Measurements from ENCODE around the gene RFTN1. TPM values are rescaled to one million over a fixed set of nuclear protein-coding genes. Genes with fewer than 3 reads are reported as not detected.

Gene RFTN1
- total and polyA plus RNA-seq, 2 of the 8 experiments (the other 6 are each of a cell fraction or from before 2014, with no cell fraction given) = 4.6 to 6.7 TPM

- Histone ChIP-seq H2BK5ac (ENCODE audit: low read depth, low read length) (no peak overlapping the region), H3K4me3 (ENCODE audit: extremely low read depth in 1 of 4, insufficient read depth in 2 of 4, low read depth in 3 of 4, low read length in 4 of 4) (no peak overlapping the region), H3K4me2 (ENCODE audit: insufficient read depth in 1 of 2, low read depth in 2 of 2, low read length in 2 of 2) (no peak overlapping the region), H3K23ac (ENCODE audit: insufficient read length) (no peak overlapping the region), H3K79me2 (ENCODE audit: control insufficient read depth in 1 of 2, insufficient read depth in 2 of 2, low read length in 2 of 2) (no peaks in the 10 kb centered on the region), H3K18ac (ENCODE audit: extremely low read depth, low read length) (no peak overlapping the region), H3K4ac (replicated peaks; ENCODE audit: insufficient read length, low read depth, low read length) (no peak overlapping the region), H3K56ac (replicated peaks; ENCODE audit: insufficient read length, low read depth, low read length) (no peak overlapping the region), H3K9me3 (ENCODE audit: insufficient read depth in 2 of 2, low read depth in 1 of 2, low read length in 1 of 2) (no peaks in the 10 kb centered on the region), H3K23me2 (ENCODE audit: low read depth, low read length) (no peaks in the 10 kb centered on the region), H2AK5ac (ENCODE audit: low read depth, low read length) (no peak overlapping the region), H3K14ac (ENCODE audit: insufficient read length) (no peak overlapping the region), H3K27ac (ENCODE audit: low read depth, low read length) (no peak overlapping the region), H2AFZ (ENCODE audit: low read length) (no peak overlapping the region), H2BK120ac (replicated peaks; ENCODE audit: low read depth, low read length) (no peak overlapping the region), H2BK15ac (ENCODE audit: low read length) (no peak overlapping the region), H4K8ac (ENCODE audit: extremely low read depth, insufficient read depth, low read length) (no peak overlapping the region), H4K20me1 (replicated peaks in 1 of 2; ENCODE audit: control insufficient read depth in 1 of 2, insufficient read depth in 2 of 2, low read length in 2 of 2) (peaks cover 2% of the 10 kb centered on the region in 2 experiments), H3K4me1 (replicated peaks in 1 of 4; ENCODE audit: control insufficient read depth in 3 of 4, insufficient read depth in 4 of 4, low read length in 3 of 4) (no peaks in the 10 kb centered on the region), H3K27me3 (replicated peaks in 1 of 4; ENCODE audit: control insufficient read depth in 3 of 4, extremely low read depth in 1 of 4, insufficient read depth in 3 of 4, low read length in 3 of 4) (peaks cover 0 to 1% (median 0%) of the 10 kb centered on the region in 4 experiments; a peak in 1 of 7 replicates), H2BK20ac (ENCODE audit: low read length) (no peak overlapping the region), H2BK12ac (ENCODE audit: low read depth, low read length) (no peak overlapping the region), H4K5ac (ENCODE audit: insufficient read length, low read depth, low read length) (no peak overlapping the region), H3K79me1 (ENCODE audit: low read depth, low read length) (no peaks in the 10 kb centered on the region), H3K36me3 (ENCODE audit: control insufficient read depth in 2 of 4, insufficient read depth in 4 of 4, low read length in 3 of 4) (peaks cover 2 to 24% (median 6%) of the 10 kb centered on the region in 4 experiments; a peak in 5 of 8 replicates), H4K91ac (replicated peaks; ENCODE audit: insufficient read length, low read length) (no peak overlapping the region), H3K9ac (replicated peaks in 1 of 4; ENCODE audit: extremely low read depth in 1 of 4, low read depth in 3 of 4, low read length in 3 of 4) (no peak overlapping the region)
- WGBS, 2 experiments (ENCODE audit: extremely low coverage in 1 of 2, insufficient coverage in 1 of 2, insufficient read length in 1 of 2, insufficient replicate concordance in 2 of 2, low coverage in 1 of 2, low lambda C conversion rate in 2 of 2, missing lambda C conversion rate in 1 of 2) = 91% methylated on average over 3 of the region's 3 CpGs; no CpG with 5 or more reads in 1 of the 2 experiments
- FAIRE-seq (no peak), DNase-seq (ENCODE audit: low read depth in 1 of 2, low spot score in 2 of 2) (no peak)
- POLR2A ChIA-PET (ENCODE audit: partially characterized antibody) = interaction anchor here (0.9 kb wide), 1 partner anchor 10 kb away, joined by 3 read pairs; no protein-coding TSS in a partner anchor
- TF ChIP-seq TAF7 (optimal IDR thresholded peaks at IDR 0.05; ENCODE audit: borderline replicate concordance, low read depth, low read length) = no peak
- TF ChIP-seq TAF1 (IDR thresholded peaks at IDR 0.05; ENCODE audit: low read depth, low read length) = no peak
- TF ChIP-seq RFX5 (IDR thresholded peaks at IDR 0.05; ENCODE audit: borderline replicate concordance, low read depth, low read length) = no peak
- no peak for TF ChIP-seq GABPA (IDR thresholded peaks at IDR 0.05; ENCODE audit: borderline replicate concordance, insufficient read depth, low read length)
- no peak for TF ChIP-seq E2F6 (IDR thresholded peaks at IDR 0.05)
- no peak for TF ChIP-seq SUZ12 (IDR thresholded peaks at IDR 0.05; ENCODE audit: low read length)
- TF ChIP-seq MAFK (IDR thresholded peaks at IDR 0.05; ENCODE audit: low read depth, low read length) = no peak
- TF ChIP-seq SP1 (IDR thresholded peaks at IDR 0.05; ENCODE audit: low read depth, low read length) = no peak
- no peak for TF ChIP-seq PHF8 (conservative IDR thresholded peaks at IDR 0.05; ENCODE audit: low read depth, low read length)
- CTCF ChIA-PET (ENCODE audit: partially characterized antibody) = interaction anchor here (1.0 to 1.5 kb wide), 2 partner anchors 11 to 41 kb away, joined by 3 to 7 read pairs; no protein-coding TSS in a partner anchor
These were observed 234.3 kb downstream of the RFTN1 start for GRCh38 chr3:16279010-16279801.

All from H1 (cell line).